ENCODE measurements around the gene ARID2.

The ARID2 gene

DNA sequence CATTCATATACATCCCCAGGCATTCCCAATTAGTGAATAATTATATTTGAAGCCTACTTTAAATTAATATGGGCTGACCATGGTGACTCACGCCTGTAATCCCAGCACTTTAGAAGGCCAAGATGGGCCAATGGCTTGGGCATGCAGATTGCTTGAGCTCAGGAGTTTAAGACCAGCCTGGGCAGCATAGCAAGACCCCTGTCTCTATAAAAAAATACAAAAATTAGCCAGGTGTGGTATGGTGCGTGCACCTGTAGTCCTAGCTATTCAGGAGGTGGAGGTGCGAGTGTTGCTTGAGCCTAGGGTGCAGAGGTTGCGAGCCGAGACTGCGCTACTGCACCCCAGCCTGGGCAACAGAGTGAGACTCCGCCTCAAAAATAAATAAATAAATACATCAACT is 7.6 kb upstream of the ARID2 start:
- no peak for DNase-seq (ENCODE audit: low read depth, low spot score)

DNA sequence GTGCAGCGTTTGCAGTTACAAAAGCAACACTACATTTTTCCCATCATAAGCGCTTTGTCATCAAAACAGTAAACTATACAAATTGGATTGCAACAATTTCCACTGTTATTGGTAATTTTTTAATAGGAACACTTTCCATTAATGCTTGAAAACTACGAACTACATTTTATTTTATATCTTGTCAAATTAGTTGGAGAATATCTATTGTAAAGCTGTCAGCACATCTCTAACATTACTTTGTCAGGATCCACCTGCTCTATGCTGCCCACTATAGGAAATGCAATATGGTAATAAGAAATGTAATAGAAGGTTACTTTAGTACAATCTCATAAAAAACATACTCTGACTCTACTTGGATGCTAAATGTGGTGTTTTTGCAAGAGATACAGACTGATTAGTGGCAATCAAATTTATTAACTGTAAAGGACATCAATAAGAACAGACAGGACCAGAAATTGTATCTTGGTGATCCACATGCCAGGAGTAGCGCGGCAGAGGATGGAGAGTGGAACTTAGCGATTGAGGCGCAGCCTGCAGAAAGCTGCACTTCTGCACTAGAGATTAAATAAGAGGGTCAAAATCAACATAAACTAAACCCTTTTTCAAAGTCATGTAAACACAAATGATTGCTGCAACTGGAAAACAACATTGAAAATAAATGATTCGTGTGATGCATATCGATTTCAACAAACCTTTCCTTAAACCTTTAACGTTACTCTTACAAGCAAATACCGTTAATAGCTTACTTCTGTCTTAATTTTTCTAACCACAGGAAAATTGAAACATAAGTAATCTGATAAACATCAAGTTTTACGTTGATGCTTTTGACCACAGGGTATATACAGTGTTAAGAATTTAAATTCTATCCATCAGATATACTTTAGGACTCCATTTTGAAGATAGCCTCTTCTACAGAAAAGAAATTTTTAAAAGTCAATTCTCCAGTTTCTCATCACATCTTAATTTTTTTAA is 3.6 kb upstream of the ARID2 start:
- no peak for DNase-seq (ENCODE audit: low read depth, low spot score)

DNA sequence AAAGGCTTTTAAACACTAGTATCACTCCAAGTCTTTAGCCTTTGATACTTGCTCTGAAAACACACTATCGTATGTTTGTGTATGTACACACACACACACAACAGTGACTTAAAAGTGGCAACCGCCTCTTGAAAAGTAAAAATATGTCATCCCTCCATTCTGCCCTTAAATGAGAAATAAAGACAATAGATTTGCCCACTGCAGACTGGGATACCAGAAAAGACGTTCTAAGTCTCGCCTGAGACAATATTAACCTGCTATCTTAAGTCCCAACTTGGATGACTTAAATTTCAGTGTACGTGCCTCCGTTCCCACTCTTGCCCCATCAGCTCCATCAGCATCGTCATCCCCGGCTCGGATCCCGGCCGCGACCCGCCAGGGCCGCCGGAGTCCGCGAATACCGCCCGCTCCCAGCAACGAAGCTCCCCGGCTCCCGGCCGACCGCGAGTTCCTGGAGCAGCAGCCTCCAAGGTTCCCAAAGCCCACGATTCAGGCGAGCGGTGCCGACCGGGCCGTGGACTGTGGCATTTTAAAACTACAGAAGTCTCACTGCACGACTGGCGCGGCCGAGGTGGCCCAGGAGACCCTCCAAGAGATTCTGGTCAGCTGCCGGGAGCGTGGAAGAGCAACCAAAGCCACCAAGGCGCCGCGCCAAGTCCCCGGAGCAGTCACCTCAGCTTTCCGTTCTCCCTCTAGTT is 2.8 kb upstream of the ARID2 start:
- no peak for DNase-seq (ENCODE audit: low read depth, low spot score)

DNA sequence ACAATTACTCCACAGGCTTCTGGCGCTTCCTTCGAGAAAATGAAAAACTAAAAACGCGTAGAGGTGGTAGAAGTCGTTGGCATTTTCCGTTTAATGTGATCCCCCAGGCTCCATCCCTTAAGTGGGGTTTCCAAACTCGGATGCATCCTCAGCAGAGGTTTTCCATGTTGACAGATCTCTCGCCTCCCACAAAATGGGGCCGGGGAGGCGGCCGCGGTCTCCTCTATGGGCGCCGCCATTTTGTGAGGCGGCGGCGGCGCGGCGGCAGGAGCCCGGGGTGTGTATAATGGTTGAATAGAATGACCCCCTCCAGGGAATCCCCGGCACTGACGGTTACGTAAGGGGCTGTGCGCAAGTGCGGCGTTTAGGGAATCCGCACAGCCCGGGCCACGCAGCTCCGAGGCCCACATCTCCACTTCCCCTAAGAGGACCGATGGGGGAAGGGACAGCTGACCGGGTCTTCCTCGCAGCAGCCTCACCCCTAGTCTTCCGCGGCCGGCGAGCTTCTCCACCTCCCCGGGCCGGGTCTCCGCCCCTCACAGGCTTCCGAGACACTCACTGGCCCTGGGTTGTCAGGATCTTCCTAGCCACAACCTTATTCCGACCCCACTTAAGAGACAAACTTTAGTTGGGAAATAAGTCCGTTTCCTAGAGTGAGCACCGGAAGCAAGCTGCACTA is 2.1 kb upstream of the ARID2 start:
- DNase-seq (ENCODE audit: low read depth, low spot score) = peak; percentile 88

DNA sequence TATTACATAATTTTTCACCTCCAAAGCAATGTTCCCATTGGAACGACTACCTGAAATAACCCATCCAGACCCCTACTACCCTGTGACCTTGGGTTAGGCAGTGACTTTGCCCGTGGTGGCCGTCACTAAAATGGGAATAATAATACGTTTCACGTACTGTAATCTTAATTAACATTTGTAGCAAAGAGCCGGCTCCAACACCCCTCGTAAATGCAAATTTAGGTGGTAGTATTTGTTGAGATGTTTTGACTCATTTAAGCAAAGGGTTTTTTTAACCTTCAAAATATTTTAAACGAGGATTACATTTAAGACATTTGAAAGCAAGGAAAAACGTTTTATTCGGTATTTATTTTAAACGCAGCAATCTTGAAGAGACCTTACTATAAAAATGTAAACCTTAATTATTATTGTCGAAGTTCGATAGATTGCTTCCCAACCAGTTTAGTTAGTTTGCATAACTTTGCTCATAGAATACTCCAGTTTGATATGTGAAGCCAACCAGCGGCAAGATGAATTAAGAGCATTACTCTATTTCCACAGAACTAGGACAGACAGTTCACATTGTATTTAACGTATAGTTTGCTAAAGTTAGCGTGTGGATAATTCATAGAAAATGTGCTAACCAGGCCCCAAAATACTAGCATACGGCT is 1.4 kb upstream of the ARID2 start:
- DNase-seq (ENCODE audit: low read depth, low spot score) = no peak

DNA sequence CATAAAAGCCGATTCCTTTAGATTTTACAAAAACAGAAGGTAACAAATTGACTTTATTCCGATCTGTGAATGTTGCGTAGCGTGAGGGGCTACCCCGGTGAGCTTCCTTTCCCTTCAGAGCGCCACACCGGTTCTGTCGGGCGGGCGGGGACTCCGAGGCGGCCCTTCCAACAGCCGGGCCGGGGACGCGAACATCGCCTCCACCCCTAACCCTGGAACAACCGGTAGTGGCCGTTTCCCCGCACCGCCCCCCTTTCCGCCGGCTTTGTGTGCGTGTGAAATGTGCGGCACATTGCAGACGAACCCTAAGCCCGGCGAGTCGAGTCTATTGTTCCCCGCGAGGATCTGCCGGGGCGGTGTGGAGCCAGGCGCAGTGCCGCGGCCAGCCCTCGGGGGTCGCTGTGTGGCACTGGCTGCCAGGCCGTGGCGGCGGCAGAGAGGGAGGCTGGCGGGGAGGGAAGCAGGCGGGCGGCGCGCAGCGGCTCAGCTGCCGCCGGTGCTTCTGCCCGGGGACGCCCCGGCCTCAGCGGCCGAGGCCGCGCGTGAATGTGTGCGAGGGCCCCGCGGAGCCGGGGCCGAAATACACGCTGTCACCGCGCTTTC is 775 bp upstream of the ARID2 start:
- DNase-seq (ENCODE audit: low read depth, low spot score) = peak; percentile 92

DNA sequence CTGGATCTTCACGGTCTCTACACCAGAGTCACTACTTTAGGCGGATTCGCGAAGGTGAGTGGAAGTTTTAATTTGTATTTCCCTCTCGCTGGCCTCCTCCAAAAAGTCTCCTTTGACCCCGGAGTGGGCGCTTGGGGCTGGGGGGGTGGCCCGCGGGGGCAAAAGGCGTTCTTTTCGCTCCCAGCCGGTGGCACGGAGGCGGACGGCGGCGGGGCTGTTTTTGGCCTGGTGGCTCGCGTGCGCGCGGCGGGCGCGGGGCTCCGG is 510 bp downstream of the ARID2 start:
- DNase-seq (ENCODE audit: low read depth, low spot score) = no peak

DNA sequence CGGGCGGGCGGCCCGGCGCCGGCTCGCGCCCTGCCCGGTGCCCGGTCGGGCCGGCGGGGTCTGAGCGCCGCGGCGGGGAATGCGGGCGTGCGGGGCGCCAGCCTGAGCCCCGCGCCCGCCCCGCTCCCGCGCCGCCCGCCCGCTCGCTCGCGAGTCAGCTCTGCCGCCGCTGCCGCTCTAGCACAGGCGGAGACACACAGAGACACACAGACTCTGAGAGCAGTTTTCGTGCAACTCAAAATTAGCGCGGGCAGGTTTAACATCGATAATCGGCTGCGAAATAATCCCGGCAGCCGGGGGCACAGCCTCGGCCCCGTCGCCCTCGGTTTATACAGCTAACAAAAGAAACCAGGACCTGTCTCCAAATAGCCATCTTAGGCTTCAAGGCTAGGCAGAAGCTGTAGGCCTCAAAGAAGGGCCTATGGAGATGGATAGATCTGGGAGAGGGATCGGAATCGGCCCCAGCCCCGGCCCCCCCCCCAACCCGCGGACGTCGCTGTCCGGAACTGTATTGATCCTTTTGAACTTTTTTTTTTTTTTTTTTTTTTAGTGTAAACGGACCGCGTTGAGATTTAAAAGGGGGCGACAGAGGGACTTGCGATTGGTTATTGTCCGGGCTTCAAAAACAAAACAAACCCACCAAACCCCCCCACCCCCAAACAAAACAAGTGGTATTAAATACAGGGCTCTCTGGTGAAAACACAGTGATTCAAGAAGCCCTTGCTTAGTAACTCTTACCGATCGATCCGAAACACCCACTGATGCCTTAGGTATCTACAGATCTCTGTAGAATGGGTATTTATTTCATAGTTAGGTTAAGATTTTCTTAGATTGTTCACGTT is 1.1 kb downstream of the ARID2 start:
- DNase-seq (ENCODE audit: low read depth, low spot score) = no peak

DNA sequence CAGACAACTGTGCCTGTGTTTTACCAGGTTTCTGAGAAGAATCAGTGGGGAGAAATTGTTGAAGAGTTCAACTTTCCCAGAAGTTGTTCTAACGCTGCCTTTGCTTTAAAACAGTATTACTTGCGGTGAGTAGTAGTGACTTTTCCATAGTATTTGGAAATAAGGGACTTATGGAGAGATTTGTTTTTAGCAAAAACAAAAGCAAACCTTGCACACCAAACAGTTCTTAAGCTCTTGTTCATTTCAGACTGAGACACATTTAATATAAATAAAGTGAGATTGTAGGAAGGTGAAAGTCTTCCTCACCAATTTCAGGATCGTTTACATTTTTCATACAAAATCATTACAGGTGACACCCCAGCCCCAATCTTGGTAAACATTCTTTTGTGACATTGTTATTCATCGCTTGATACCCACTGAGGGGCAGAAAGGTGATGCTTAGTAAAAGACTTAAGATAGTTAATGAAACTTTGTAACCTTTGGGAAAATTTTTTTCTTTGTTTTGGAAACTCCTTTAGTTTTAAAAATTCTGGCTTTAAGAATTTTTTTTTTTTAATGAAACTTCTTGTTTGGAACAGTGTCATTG is 1.8 kb downstream of the ARID2 start:
- no peak for DNase-seq (ENCODE audit: low read depth, low spot score)

DNA sequence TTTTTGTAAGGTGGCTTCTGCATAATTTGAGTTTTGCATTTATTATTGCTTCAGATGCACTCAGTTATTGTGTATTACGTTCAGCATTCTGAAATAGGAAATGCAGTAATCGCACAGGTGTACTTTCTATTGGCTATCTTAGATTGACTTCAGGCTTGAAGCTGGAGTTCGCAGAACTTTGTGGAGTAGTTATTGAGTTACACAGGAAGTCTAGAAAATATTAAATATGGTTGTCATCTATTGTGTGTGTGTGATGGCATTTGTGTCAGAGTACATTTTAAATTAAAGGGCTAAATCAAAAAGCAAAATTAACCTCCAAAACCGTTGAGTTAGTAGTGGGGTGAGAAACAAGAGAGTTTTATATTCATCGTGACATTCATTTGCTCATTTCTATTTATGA is 2.7 kb downstream of the ARID2 start:
- DNase-seq (ENCODE audit: low read depth, low spot score) = no peak

DNA sequence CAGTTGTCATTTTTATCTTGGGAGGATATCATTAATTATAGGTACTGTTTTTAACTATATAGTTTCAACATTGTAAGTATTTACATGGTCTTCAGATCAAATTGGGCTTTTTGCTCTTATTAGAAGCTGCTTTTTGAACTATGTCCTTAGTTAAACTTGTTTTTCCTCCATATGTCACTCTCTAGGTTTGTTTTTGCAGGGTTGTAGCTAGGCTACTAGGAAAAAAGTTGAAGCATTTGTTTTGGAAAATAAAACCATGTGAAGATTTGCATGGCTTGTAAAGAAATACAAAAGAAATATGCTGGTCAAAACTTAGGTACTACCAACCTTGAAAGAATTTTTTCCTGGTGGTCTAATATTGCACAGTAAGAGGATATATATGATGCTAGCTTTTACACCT is 3.4 kb downstream of the ARID2 start:
- no peak for DNase-seq (ENCODE audit: low read depth, low spot score)

DNA sequence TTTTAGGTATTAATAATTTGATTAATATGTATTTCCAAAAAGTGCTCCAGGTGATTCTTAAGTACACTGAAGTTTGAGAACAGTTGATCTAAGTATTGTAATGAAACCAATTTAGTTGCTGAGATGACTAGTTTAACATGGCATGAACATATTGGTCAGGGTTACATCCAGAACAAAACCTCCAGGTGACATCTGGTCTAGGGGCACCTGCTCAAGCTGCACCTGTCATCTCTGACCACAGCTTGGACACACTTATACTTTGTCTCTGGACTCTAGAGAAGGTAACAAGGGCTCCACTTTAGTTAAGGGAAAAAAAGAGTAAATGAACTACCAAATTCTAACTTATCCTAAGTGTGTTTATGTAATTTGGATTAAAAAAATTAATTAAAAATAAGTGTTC is 8.1 kb downstream of the ARID2 start:
- no peak for DNase-seq (ENCODE audit: low read depth, low spot score)

DNA sequence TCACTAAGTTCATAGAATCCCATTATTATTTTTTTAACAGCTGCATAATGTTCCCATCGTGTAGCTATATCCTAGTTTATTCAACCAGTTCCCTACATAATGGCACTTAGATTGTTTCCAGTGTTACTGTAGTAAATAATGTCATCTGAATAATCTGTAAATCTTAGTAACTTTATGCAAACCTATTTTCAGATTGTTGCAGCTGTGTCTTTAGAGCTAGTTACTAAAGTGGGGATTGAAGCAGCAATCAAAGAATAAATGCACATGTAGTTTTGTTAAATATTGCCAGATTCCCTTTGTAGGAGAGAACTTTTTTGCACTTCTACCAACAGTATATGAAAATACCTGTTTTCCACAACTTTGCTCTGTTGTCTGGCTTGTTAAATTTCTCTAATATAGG is 13.1 kb downstream of the ARID2 start:
- no peak for DNase-seq (ENCODE audit: low read depth, low spot score)

DNA sequence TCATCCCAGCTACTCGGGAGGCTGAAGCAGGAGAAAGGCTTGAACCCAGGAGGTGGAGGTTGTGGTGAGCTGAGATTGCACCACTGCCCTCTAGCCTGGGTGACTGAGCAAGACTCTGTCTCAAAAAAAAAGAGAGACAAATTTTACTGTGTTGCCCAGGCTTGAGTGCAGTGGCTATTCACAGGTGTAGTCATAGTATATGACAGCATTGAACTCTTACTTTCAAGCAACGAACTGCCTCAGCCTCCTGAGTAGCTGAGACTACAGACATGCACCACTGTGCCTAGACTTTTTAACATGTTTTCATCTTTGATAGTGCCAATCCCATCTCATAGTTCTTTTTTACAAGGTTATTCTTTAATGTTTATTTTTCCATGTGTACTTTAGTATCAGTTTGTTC is 13.7 kb downstream of the ARID2 start:
- DNase-seq (ENCODE audit: low read depth, low spot score) = no peak

DNA sequence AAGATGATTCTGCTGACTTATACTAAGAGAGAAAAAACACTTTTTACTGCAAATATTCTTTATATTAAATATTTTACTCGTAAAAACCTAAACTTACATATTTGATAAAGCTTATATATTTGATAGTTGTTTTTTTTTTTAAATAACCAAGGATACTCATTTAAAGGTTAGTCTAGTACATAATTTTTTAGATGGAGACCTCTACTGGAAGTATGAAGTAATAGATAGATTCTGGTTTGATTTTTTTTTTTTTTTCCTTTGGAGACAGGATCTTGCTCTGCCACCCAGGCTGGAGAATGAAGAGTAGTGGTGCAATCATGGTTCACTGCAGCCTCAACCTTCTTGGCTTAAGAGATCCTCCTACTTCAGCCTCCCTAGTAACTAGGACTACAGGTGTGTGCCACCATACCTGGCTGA is 16.4 kb downstream of the ARID2 start:
- DNase-seq (ENCODE audit: low read depth, low spot score) = no peak

DNA sequence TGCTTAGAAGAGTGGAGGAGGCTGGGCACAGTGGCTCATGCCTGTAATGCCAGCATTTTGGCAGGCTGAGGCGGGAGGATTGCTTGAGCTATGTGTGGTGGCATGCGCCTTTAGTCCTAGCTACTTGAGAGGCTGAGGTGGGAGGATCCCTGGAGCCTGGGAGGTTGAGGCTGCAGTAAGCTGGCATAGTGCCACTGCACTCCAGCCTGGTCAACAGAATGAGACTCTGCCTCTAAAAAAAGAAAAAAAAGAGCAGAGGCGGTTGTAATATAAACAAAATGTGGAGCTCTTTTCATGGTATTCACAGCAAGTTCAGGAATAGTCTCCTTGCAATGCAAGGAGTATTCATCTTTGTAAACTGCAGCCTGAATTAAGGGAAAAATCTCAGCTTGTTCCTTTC is 27.2 kb downstream of the ARID2 start:
- no peak for DNase-seq (ENCODE audit: low read depth, low spot score)

DNA sequence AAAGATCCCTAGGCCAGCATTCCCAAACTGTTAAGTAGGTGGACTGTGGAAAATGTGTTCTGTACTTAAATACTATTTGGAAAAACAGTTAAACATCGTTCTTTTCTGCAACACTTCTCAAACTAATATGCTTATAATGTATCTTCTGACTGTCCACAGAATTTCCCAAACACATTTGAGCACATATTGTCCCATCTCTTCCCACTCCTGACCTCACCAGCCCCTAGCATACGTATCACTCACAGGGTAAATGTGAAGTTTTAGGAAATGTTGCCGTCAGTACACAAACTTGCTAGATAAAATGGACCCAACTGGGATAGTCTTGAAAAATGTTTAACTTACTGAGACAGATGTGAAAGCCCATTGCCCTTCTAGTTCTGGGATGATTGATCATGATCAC is 27.7 kb downstream of the ARID2 start:
- DNase-seq (ENCODE audit: low read depth, low spot score) = no peak

DNA sequence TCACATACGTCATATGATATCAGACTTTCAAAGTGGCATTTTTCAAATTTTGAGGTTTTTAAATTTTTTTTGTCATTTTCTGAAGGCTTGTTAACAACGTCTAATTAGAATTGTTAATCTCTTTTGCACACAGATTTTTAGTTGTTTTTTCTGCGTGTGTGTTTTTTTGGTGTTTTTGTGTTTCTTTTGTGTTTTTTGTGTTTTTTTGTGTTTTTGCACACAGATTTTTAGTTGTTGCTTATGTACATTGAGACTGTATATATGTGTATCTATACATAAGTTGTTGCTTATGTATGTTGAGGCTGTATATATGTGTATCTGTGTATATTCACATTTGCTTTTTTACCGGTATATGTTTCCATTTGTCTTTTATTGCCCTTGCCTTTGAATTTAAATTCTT is 30.8 kb downstream of the ARID2 start:
- no peak for DNase-seq (ENCODE audit: low read depth, low spot score)

DNA sequence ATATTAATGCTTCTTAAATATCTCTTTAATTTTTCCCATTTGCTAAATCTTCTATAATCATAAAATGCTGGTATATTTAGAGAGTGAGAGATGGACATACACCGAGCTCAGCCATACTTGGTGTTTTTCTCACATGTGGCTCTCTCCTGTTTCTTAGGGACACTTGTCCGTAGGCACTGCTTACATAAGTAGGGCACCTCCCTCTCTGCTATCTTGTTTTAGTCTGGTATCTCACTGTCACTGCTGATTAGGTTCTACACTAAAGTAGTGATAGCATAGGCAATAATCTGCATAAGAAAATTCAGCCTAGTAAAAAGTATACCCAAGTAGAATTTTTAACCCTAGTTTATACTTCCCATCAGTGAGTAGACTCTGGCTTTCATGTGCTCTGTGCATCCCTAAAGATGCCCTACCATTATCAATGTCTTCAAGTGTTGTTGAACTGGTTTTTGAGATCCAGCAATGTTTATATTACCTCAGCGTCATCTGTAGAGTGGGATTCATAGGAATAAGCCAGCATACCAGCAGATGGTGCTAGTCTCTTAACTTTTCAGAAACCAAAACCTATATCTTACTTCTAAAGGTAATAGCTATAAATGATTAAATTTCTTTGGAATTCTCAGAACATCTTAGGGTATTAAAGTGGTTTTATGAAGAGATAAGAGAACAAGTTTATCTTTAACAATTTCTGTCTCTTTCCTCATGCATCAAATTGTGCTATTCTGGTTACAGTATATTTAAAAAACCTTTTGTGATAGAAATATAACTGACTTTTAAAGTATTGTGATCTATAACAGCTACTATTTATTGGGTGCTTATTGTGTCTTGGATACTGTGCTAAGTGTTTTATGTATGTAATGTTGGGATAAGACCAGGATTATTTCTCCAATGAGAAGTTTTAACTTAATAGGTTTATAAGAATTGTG is 32.9 kb downstream of the ARID2 start:
- peak; percentile 7 for DNase-seq (ENCODE audit: low read depth, low spot score)
